K562 (cell line): ENCODE data around the gene C1GALT1C1L. TPM values are rescaled to one million over a fixed set of nuclear protein-coding genes. Genes with fewer than 3 reads are reported as not detected.

Source experiments
- CBX5 ChIP-seq: IDR thresholded peaks from 2 replicates; pipeline ENCODE4 v1.6.1; 2014; ENCODE audit warnings: low read depth, borderline replicate concordance
- CUX1 ChIP-seq: fragments of 200-800 bp; sonication (Bioruptor generic); IDR thresholded peaks from 2 replicates; pipeline ENCODE4 v1.6.1; 2016; ENCODE audit warnings: missing genetic modification characterization, missing compliant biosample characterization
- DPF2 ChIP-seq: fragments of 450-650 bp; IDR thresholded peaks from 2 replicates; pipeline ENCODE4 v1.6.1; 2016
- EGR1 ChIP-seq: fragments of 450-650 bp; conservative IDR thresholded peaks from 2 replicates; pipeline ENCODE4 v1.6.1; 2017; ENCODE audit warnings: mild to moderate bottlenecking
- FOXA3 ChIP-seq, 2 experiments: fragments of 450-650 bp in 1 of 2; sonication (generic) in 1 of 2; formaldehyde crosslinking; IDR thresholded peaks in 1 of 2; conservative IDR thresholded peaks in 1 of 2; 2 replicates each; pipeline versions ENCODE4 v1.4.0 to v1.8.0; 2020 to 2022; ENCODE audit warnings: mild to moderate bottlenecking in 2 of 2, missing genetic modification reagents in 1 of 2
- LCOR ChIP-seq: sonication (generic); formaldehyde crosslinking; IDR thresholded peaks from 2 replicates; pipeline ENCODE4 v1.8.0; 2022; ENCODE audit warnings: mild to moderate bottlenecking, missing genetic modification reagents
- MAFF ChIP-seq: IDR thresholded peaks from 2 replicates; pipeline ENCODE4 v1.6.1; 2012; ENCODE audit warnings: low read length, improper control_type of control experiment
- MEF2D ChIP-seq: conservative IDR thresholded peaks from 2 replicates; pipeline ENCODE4 v1.6.1; 2016; ENCODE audit warnings: low read depth, missing genetic modification characterization, missing compliant biosample characterization
- NFXL1 ChIP-seq: fragments of 450-650 bp; formaldehyde crosslinking; IDR thresholded peaks from 2 replicates; pipeline ENCODE4 v1.4.0; 2021; ENCODE audit warnings: mild to moderate bottlenecking
- NR4A1 ChIP-seq, 2 experiments: fragments of 250-450 bp in 1 of 2; fragments of 450-650 bp in 1 of 2; sonication (Bioruptor Pico) in 1 of 2; IDR thresholded peaks; 2 replicates each; pipeline versions ENCODE4 v1.4.0 to v1.6.1; 2016 to 2020; ENCODE audit warnings: mild to moderate bottlenecking in 2 of 2, missing compliant biosample characterization in 1 of 2, missing genetic modification characterization in 1 of 2, moderate library complexity in 1 of 2
- OTX1 ChIP-seq: fragments of 450-650 bp; formaldehyde crosslinking; IDR thresholded peaks from 2 replicates; pipeline ENCODE4 v1.4.0; 2022; ENCODE audit warnings: mild to moderate bottlenecking
- PYGO2 ChIP-seq: fragments of 450-650 bp; IDR thresholded peaks from 2 replicates; pipeline ENCODE4 v1.6.1; 2016; ENCODE audit warnings: mild to moderate bottlenecking, missing genetic modification characterization, moderate library complexity, missing compliant biosample characterization
- TEAD4 ChIP-seq, 2 experiments: sonication (generic) in 1 of 2; formaldehyde crosslinking in 1 of 2; IDR thresholded peaks; 2 replicates each; pipeline versions ENCODE4 v1.6.1 to v1.8.0; 2012 to 2022; ENCODE audit warnings: borderline replicate concordance in 1 of 2, inconsistent platforms in 1 of 2, low read length in 1 of 2, mild to moderate bottlenecking in 1 of 2, missing genetic modification reagents in 1 of 2
- VEZF1 ChIP-seq: fragments of 200-800 bp; sonication (Bioruptor generic); IDR thresholded peaks from 2 replicates; pipeline ENCODE4 v1.6.1; 2017; ENCODE audit warnings: missing genetic modification characterization, missing compliant biosample characterization
- WHSC1 ChIP-seq: IDR thresholded peaks from one replicate; pipeline ENCODE4 v1.6.1; 2012; ENCODE audit warnings: low read length, control low read depth, inconsistent platforms
- XRCC3 ChIP-seq: fragments of 450-650 bp; IDR thresholded peaks from 2 replicates; pipeline ENCODE4 v1.6.1; 2017; ENCODE audit warnings: mild to moderate bottlenecking, moderate library complexity
- ZNF124 ChIP-seq: sonication (generic); formaldehyde crosslinking; IDR thresholded peaks from 2 replicates; pipeline ENCODE4 v1.8.1; 2022; ENCODE audit warnings: missing genetic modification reagents
- ZNF583 ChIP-seq: fragments of 250-450 bp; sonication (Bioruptor Pico); IDR thresholded peaks from 2 replicates; pipeline ENCODE4 v1.4.0; 2020
- ZNF764 ChIP-seq: fragments of 250-450 bp; sonication (Bioruptor Pico); IDR thresholded peaks from 2 replicates; pipeline ENCODE4 v1.4.0; 2020; ENCODE audit warnings: low read depth, mild to moderate bottlenecking, moderate library complexity
- polyA plus RNA-seq, 8 experiments: library from polyadenylated mRNA; depleted of rRNA in 4 of 8; stranded (reverse) in 5 of 8; unstranded in 3 of 8; fragments of >200 nt; fragmentation: Nextera tagmentation in 2 of 8; fragmentation: Illumina TruSeq in 1 of 8; extraction: Ambion mirVana in 2 of 8; extraction: Trizol in 1 of 8; gene quantifications; 2 replicates each; pipeline versions ENCODE4 v1.2.1 to v1.2.3, GENCODE V29; 2011 to 2014; ENCODE audit warnings: inconsistent platforms in 1 of 8, missing spikeins in 1 of 8
- total RNA-seq, 7 experiments: library from RNA; depleted of rRNA in 6 of 7; stranded (reverse); fragments of >200 nt in 6 of 7; fragmentation: Illumina TruSeq in 2 of 7; extraction: Trizol in 2 of 7; gene quantifications; 2 replicates each; pipeline versions ENCODE4 v1.2.1 to v1.2.3, GENCODE V29; 2011 to 2021; ENCODE audit warnings: low replicate concordance in 1 of 7
- TF ChIP-seq, protein P1 (sequence below): sonication (generic); formaldehyde crosslinking; IDR thresholded peaks from 2 replicates; pipeline ENCODE4 v1.8.1; 2022; ENCODE audit warnings: missing genetic modification reagents

C1GALT1C1L gene
- total and polyA plus RNA-seq, 9 of the 15 experiments (the other 6 are each of a cell fraction or from before 2014, with no cell fraction given), result 1.0 to 4.4 (median 1.9) TPM

- 0 out of 2 replicates have a peak, but pooled peaks have one; percentile 36 for TF ChIP-seq CUX1
- peak; percentile 57; the same call in 1 of the 2 replicates for TF ChIP-seq OTX1
- peak; percentile 84 for TF ChIP-seq VEZF1 (CRISPR knock-in tag)
- peak; percentile 71; the same call in 1 of the 2 replicates for TF ChIP-seq ZNF583 (CRISPR knock-in tag)
- no peak for TF ChIP-seq ZNF764 (CRISPR knock-in tag)
- TF ChIP-seq TEAD4 (IDR thresholded peaks at IDR 0.05; ENCODE audit: low read length), result peak; percentile 99
- TF ChIP-seq TEAD4 (CRISPR knock-in tag; IDR thresholded peaks at IDR 0.05; ENCODE audit: borderline replicate concordance), result no peak
- TF ChIP-seq MEF2D, result peak; percentile 78
- no peak for TF ChIP-seq CBX5
- 0 out of 2 replicates have a peak, but pooled peaks have one; percentile 21 for TF ChIP-seq NR4A1 (CRISPR knock-in tag; IDR thresholded peaks at IDR 0.05)
- TF ChIP-seq NR4A1 (tag; IDR thresholded peaks at IDR 0.05), result peak; percentile 89
- TF ChIP-seq ZNF124 (CRISPR knock-in tag), result no peak
- TF ChIP-seq NFXL1 (CRISPR knock-in tag), result no peak
- 0 out of 2 replicates have a peak, but pooled peaks have one; percentile 13 for TF ChIP-seq LCOR (CRISPR knock-in tag)
- TF ChIP-seq, protein P1, sequence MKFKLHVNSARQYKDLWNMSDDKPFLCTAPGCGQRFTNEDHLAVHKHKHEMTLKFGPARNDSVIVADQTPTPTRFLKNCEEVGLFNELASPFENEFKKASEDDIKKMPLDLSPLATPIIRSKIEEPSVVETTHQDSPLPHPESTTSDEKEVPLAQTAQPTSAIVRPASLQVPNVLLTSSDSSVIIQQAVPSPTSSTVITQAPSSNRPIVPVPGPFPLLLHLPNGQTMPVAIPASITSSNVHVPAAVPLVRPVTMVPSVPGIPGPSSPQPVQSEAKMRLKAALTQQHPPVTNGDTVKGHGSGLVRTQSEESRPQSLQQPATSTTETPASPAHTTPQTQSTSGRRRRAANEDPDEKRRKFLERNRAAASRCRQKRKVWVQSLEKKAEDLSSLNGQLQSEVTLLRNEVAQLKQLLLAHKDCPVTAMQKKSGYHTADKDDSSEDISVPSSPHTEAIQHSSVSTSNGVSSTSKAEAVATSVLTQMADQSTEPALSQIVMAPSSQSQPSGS (CRISPR knock-in tag), result no peak
- TF ChIP-seq DPF2, result peak; percentile 98
- TF ChIP-seq PYGO2 (tag), result peak; percentile 59; the same call in 1 of the 2 replicates
- no peak; the same call in 1 of the 2 replicates for TF ChIP-seq EGR1
- no peak for TF ChIP-seq WHSC1
- TF ChIP-seq MAFF, result no peak
- TF ChIP-seq FOXA3 (CRISPR knock-in tag; conservative IDR thresholded peaks at IDR 0.05 in 1 of 2, IDR thresholded peaks at IDR 0.05 in 1 of 2), result peak in 1 of 2 experiments; percentile 33; a peak in 1 of 4 replicates
- no peak for TF ChIP-seq XRCC3
Measured at GRCh38 chr2:43724728-43725526, 48.7 kb upstream of the C1GALT1C1L start (continued).
